Neural crest cell (in vitro differentiated cells): Measurements from ENCODE around the gene TM9SF3. TPM values are rescaled to one million over a fixed set of nuclear protein-coding genes. Genes with fewer than 3 reads are reported as not detected.

Experiments used
- DNase-seq: peaks from one replicate; pipeline ENCODE4 v3.0.0; 2021; ENCODE audit warnings: low read depth, mixed read lengths, low spot score
- H3K27ac Mint-ChIP-seq: one replicate; pipeline ENCODE4 v1.8.0; 2021; ENCODE audit warnings: mild to moderate bottlenecking, mixed read lengths; ENCODE audit not compliant: unreplicated experiment
- H3K27me3 Mint-ChIP-seq: 2 replicates; pipeline ENCODE4 v1.8.0; 2021; ENCODE audit warnings: low read depth, mild to moderate bottlenecking, mixed read lengths
- H3K36me3 Mint-ChIP-seq: 2 replicates; pipeline ENCODE4 v1.8.0; 2021; ENCODE audit warnings: low read depth, mild to moderate bottlenecking, mixed read lengths
- H3K4me1 Mint-ChIP-seq: 2 replicates; pipeline ENCODE4 v1.8.0; 2021; ENCODE audit warnings: mixed read lengths
- H3K4me3 Mint-ChIP-seq: one replicate; pipeline ENCODE4 v1.8.0; 2021; ENCODE audit warnings: mild to moderate bottlenecking, mixed read lengths
- H3K9me3 Mint-ChIP-seq: 2 replicates; pipeline ENCODE4 v1.8.0; 2021; ENCODE audit warnings: mixed read lengths
- total RNA-seq: library from RNA; stranded (reverse); gene quantifications from 2 replicates; pipeline ENCODE4 v1.2.1, GENCODE V29; 2021
- TF ChIP-seq, protein P1 (sequence below): fragments of 200-600 bp; sonication (generic); conservative IDR thresholded peaks from 2 replicates; pipeline ENCODE4 v1.5.0; 2021; ENCODE audit warnings: antibody characterized with exemption, mild to moderate bottlenecking

TM9SF3 gene
- total RNA-seq, 1 donor from 2014 or later, result 110 TPM

DNA sequence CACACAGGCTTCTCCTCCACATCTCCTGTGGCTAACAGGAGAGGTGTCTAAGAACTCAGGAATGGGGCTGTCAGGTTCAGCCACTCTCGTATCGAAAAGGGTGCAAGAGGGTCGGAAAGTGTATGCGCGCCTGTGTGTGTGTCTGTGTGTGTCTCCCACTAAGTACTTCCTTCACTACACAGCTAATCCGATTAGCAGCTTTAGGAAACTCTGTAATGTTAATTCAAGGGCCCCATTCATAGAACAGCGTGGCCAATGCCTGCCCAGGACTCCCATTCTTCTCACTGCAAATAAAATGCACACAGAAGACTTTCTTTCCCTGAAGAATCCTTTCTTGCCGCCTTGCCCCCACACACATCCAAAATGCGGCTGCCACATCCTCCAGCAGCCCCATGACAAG is 112.9 kb downstream of the TM9SF3 start:
- peaks cover 12% of the 10 kb centered on the region for H3K27me3 Mint-ChIP-seq
- H3K9me3 Mint-ChIP-seq, result no peaks in the 10 kb centered on the region
- H3K4me1 Mint-ChIP-seq, result peaks cover 14% of the 10 kb centered on the region
- no peak overlapping the region for H3K4me3 Mint-ChIP-seq
- DNase-seq, result no peak
- H3K27ac Mint-ChIP-seq, result peak overlapping the region; percentile 36
- H3K36me3 Mint-ChIP-seq, result no peaks in the 10 kb centered on the region
- TF ChIP-seq, protein P1, sequence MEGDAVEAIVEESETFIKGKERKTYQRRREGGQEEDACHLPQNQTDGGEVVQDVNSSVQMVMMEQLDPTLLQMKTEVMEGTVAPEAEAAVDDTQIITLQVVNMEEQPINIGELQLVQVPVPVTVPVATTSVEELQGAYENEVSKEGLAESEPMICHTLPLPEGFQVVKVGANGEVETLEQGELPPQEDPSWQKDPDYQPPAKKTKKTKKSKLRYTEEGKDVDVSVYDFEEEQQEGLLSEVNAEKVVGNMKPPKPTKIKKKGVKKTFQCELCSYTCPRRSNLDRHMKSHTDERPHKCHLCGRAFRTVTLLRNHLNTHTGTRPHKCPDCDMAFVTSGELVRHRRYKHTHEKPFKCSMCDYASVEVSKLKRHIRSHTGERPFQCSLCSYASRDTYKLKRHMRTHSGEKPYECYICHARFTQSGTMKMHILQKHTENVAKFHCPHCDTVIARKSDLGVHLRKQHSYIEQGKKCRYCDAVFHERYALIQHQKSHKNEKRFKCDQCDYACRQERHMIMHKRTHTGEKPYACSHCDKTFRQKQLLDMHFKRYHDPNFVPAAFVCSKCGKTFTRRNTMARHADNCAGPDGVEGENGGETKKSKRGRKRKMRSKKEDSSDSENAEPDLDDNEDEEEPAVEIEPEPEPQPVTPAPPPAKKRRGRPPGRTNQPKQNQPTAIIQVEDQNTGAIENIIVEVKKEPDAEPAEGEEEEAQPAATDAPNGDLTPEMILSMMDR, result no peak

- peak; percentile 45 for DNase-seq
- Mint-ChIP-seq H3K36me3 (no peaks in the 10 kb centered on the region), H3K4me1 (peaks cover 14% of the 10 kb centered on the region), H3K4me3 (no peak overlapping the region), H3K27ac (no peak overlapping the region), H3K27me3 (peaks cover 12% of the 10 kb centered on the region), H3K9me3 (no peaks in the 10 kb centered on the region)
- TF ChIP-seq, protein P1, result peak; percentile 63
These were observed 116.6 kb downstream of the TM9SF3 start for GRCh38 chr10:96470116-96470743.

DNA sequence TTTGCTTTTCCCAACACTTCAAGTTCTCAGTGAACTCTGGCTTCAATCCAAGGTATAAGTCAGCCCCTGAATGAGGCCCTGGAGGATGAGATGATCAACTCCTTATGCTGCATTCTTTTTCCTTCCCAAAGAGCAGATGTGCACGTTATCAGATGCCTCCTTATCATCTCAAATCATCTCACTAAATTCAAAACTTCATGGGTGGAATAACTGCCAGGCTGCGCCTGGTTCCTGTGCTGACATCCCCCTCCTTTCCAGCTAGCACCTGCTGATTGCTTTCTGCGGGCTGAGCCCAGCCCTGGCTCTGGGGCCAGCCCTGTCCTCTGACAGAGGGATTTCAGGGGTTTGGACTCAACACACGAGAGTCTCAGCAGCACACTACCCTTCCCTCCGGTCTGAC is 118.0 kb downstream of the TM9SF3 start:
- Mint-ChIP-seq H3K4me3 (no peak overlapping the region), H3K4me1 (peaks cover 8% of the 10 kb centered on the region), H3K27ac (no peak overlapping the region), H3K36me3 (no peaks in the 10 kb centered on the region), H3K9me3 (no peaks in the 10 kb centered on the region), H3K27me3 (peaks cover 10% of the 10 kb centered on the region)
- DNase-seq, result no peak
- TF ChIP-seq, protein P1, result no peak

Other genes starting within 250 kb of the TM9SF3 start
- gene OPALIN, start 228.0 kb downstream of the TM9SF3 start, total RNA-seq, result not detected in 2 replicates
- 1.6 and 2.1 TPM in 2 replicates for gene TLL2, start 73.1 kb downstream of the TM9SF3 start, total RNA-seq
- gene PIK3AP1, start 133.5 kb upstream of the TM9SF3 start, total RNA-seq, result 0.73 and 1.3 TPM in 2 replicates
- gene LCOR, start 245.3 kb upstream of the TM9SF3 start, total RNA-seq, result 53.0 and 54.4 TPM in 2 replicates